Activated naive CD8-positive, alpha-beta T cell treated with anti-CD3 and anti-CD28 coated beads, Interleukin-2, amount 50 U/mL, for 24 hours (primary cell): ENCODE data around the gene PDZRN4.
"Not testable (repeated sequence)": the region's sequence is repeated elsewhere in the genome, so short reads cannot be mapped to it uniquely, and the experiment has no call there.

Experiments used
- ATAC-seq: fragments of 150-1000 bp; cut with Tn5 transposase; one replicate; pipeline ENCODE4 v1.10.0; 2021
- DNase-seq: peaks from one replicate; pipeline ENCODE4 v3.0.0; 2021
- H3K27ac Mint-ChIP-seq: one replicate; pipeline ENCODE4 v1.8.0; 2021; ENCODE audit warnings: mild to moderate bottlenecking, mixed read lengths
- H3K27me3 Mint-ChIP-seq: one replicate; pipeline ENCODE4 v1.8.0; 2021; ENCODE audit warnings: mixed read lengths
- H3K36me3 Mint-ChIP-seq: one replicate; pipeline ENCODE4 v1.8.0; 2021; ENCODE audit warnings: low read depth, mixed read lengths
- H3K4me1 Mint-ChIP-seq: one replicate; pipeline ENCODE4 v1.8.0; 2021; ENCODE audit warnings: mixed read lengths
- H3K4me3 Mint-ChIP-seq: one replicate; pipeline ENCODE4 v1.8.0; 2021; ENCODE audit warnings: mild to moderate bottlenecking, moderate library complexity, mixed read lengths
- H3K9me3 Mint-ChIP-seq: one replicate; pipeline ENCODE4 v1.8.0; 2021; ENCODE audit warnings: mixed read lengths

Gene PDZRN4

GRCh38 chr12:41230756-41231155 is 42.6 kb downstream of the PDZRN4 start:
- H3K9me3 Mint-ChIP-seq = no peaks in the 10 kb centered on the region

GRCh38 chr12:41234692-41235091 is 46.6 kb downstream of the PDZRN4 start:
- ATAC-seq (no peak), DNase-seq (no peak)
- no peaks in the 10 kb centered on the region for H3K4me1 Mint-ChIP-seq
- H3K27ac Mint-ChIP-seq = no peak overlapping the region
- no peak overlapping the region for H3K4me3 Mint-ChIP-seq
- no peaks in the 10 kb centered on the region for H3K9me3 Mint-ChIP-seq
- no peaks in the 10 kb centered on the region for H3K27me3 Mint-ChIP-seq
- H3K36me3 Mint-ChIP-seq = no peaks in the 10 kb centered on the region

More at GRCh38 chr12:41230756-41231155, 42.6 kb downstream of the PDZRN4 start:
- DNase-seq (no peak), ATAC-seq (no peak)
- Mint-ChIP-seq H3K36me3 (no peaks in the 10 kb centered on the region), H3K4me3 (no peak overlapping the region), H3K4me1 (peaks cover 2% of the 10 kb centered on the region), H3K27ac (no peak overlapping the region), H3K27me3 (peaks cover 4% of the 10 kb centered on the region)

- no peaks in the 10 kb centered on the region for H3K27me3 Mint-ChIP-seq
- ATAC-seq (no peak), DNase-seq (no peak)
- H3K4me1 Mint-ChIP-seq = no peaks in the 10 kb centered on the region
- H3K27ac Mint-ChIP-seq = no peak overlapping the region
- no peak overlapping the region for H3K4me3 Mint-ChIP-seq
- H3K9me3 Mint-ChIP-seq = no peaks in the 10 kb centered on the region
- H3K36me3 Mint-ChIP-seq = no peaks in the 10 kb centered on the region
Observed at GRCh38 chr12:41242603-41243002, 54.5 kb downstream of the PDZRN4 start.

GRCh38 chr12:41248391-41248790 is 60.3 kb downstream of the PDZRN4 start:
- no peaks in the 10 kb centered on the region for H3K27me3 Mint-ChIP-seq
- H3K27ac Mint-ChIP-seq = no peak overlapping the region
- no peaks in the 10 kb centered on the region for H3K9me3 Mint-ChIP-seq
- no peaks in the 10 kb centered on the region for H3K4me1 Mint-ChIP-seq
- DNase-seq (no peak), ATAC-seq (no peak)
- H3K4me3 Mint-ChIP-seq = no peak overlapping the region
- no peaks in the 10 kb centered on the region for H3K36me3 Mint-ChIP-seq

- Mint-ChIP-seq H3K4me3 (no peak overlapping the region), H3K4me1 (no peaks in the 10 kb centered on the region), H3K36me3 (no peaks in the 10 kb centered on the region), H3K27me3 (no peaks in the 10 kb centered on the region), H3K27ac (no peak overlapping the region), H3K9me3 (no peaks in the 10 kb centered on the region)
- ATAC-seq (no peak), DNase-seq (no peak)
Observed at GRCh38 chr12:41250748-41251147, 62.6 kb downstream of the PDZRN4 start.

- Mint-ChIP-seq H3K36me3 (no peaks in the 10 kb centered on the region), H3K4me3 (no peak overlapping the region), H3K9me3 (no peaks in the 10 kb centered on the region), H3K27ac (no peak overlapping the region), H3K4me1 (no peaks in the 10 kb centered on the region), H3K27me3 (no peaks in the 10 kb centered on the region)
- no peak for ATAC-seq
- DNase-seq = no peak
Observed at GRCh38 chr12:41254004-41254914, 66.1 kb downstream of the PDZRN4 start.

GRCh38 chr12:41263196-41263595 is 75.1 kb downstream of the PDZRN4 start:
- H3K27ac Mint-ChIP-seq, H3K4me1 Mint-ChIP-seq, H3K36me3 Mint-ChIP-seq, ATAC-seq, H3K27me3 Mint-ChIP-seq, DNase-seq, H3K9me3 Mint-ChIP-seq, H3K4me3 Mint-ChIP-seq: not testable (repeated sequence)

GRCh38 chr12:41264281-41264680 is 76.2 kb downstream of the PDZRN4 start:
- Mint-ChIP-seq H3K27ac (no peak overlapping the region), H3K4me1 (no peaks in the 10 kb centered on the region), H3K36me3 (no peaks in the 10 kb centered on the region), H3K4me3 (no peak overlapping the region), H3K9me3 (no peaks in the 10 kb centered on the region), H3K27me3 (peaks cover 2% of the 10 kb centered on the region)
- ATAC-seq = no peak
- DNase-seq = no peak

GRCh38 chr12:41269056-41269455 is 80.9 kb downstream of the PDZRN4 start:
- no peaks in the 10 kb centered on the region for H3K4me1 Mint-ChIP-seq
- no peak overlapping the region for H3K27ac Mint-ChIP-seq
- no peak overlapping the region for H3K4me3 Mint-ChIP-seq
- no peak for DNase-seq
- no peak for ATAC-seq
- no peaks in the 10 kb centered on the region for H3K9me3 Mint-ChIP-seq
- H3K27me3 Mint-ChIP-seq = peaks cover 2% of the 10 kb centered on the region
- H3K36me3 Mint-ChIP-seq = no peaks in the 10 kb centered on the region

- no peaks in the 10 kb centered on the region for H3K36me3 Mint-ChIP-seq
- ATAC-seq (no peak), DNase-seq (no peak)
- no peaks in the 10 kb centered on the region for H3K9me3 Mint-ChIP-seq
- no peaks in the 10 kb centered on the region for H3K4me1 Mint-ChIP-seq
- no peak overlapping the region for H3K4me3 Mint-ChIP-seq
- peaks cover 2% of the 10 kb centered on the region for H3K27me3 Mint-ChIP-seq
- no peak overlapping the region for H3K27ac Mint-ChIP-seq
Observed at GRCh38 chr12:41271489-41271888, 83.4 kb downstream of the PDZRN4 start.

GRCh38 chr12:41274643-41275042 is 86.5 kb downstream of the PDZRN4 start:
- Mint-ChIP-seq H3K27ac (no peak overlapping the region), H3K4me1 (no peaks in the 10 kb centered on the region), H3K4me3 (no peak overlapping the region), H3K27me3 (no peaks in the 10 kb centered on the region), H3K9me3 (no peaks in the 10 kb centered on the region), H3K36me3 (no peaks in the 10 kb centered on the region)
- no peak for DNase-seq
- ATAC-seq = no peak

- Mint-ChIP-seq H3K4me1 (no peaks in the 10 kb centered on the region), H3K9me3 (no peaks in the 10 kb centered on the region), H3K4me3 (no peak overlapping the region), H3K36me3 (no peaks in the 10 kb centered on the region), H3K27ac (no peak overlapping the region), H3K27me3 (no peaks in the 10 kb centered on the region)
- ATAC-seq (no peak), DNase-seq (no peak)
Observed at GRCh38 chr12:41277100-41277945, 89.2 kb downstream of the PDZRN4 start.

GRCh38 chr12:41277946-41278267 is 89.8 kb downstream of the PDZRN4 start:
- no peaks in the 10 kb centered on the region for H3K9me3 Mint-ChIP-seq
- ATAC-seq = no peak
- no peak overlapping the region for H3K27ac Mint-ChIP-seq
- H3K4me1 Mint-ChIP-seq = no peaks in the 10 kb centered on the region
- H3K27me3 Mint-ChIP-seq = no peaks in the 10 kb centered on the region
- no peak for DNase-seq
- H3K4me3 Mint-ChIP-seq = no peak overlapping the region
- no peaks in the 10 kb centered on the region for H3K36me3 Mint-ChIP-seq

- H3K4me3 Mint-ChIP-seq, H3K4me1 Mint-ChIP-seq, H3K27ac Mint-ChIP-seq, H3K27me3 Mint-ChIP-seq, H3K36me3 Mint-ChIP-seq, DNase-seq, ATAC-seq, H3K9me3 Mint-ChIP-seq: not testable (repeated sequence)
Observed at GRCh38 chr12:41280341-41281095, 92.4 kb downstream of the PDZRN4 start.
